ENCODE results near the gene ARHGAP26. TPM values are rescaled to one million over a fixed set of nuclear protein-coding genes. Genes with fewer than 3 reads are reported as not detected.

Gene ARHGAP26
- total RNA-seq, 1 experiment from 2014 or later: 34.5 TPM

DNA sequence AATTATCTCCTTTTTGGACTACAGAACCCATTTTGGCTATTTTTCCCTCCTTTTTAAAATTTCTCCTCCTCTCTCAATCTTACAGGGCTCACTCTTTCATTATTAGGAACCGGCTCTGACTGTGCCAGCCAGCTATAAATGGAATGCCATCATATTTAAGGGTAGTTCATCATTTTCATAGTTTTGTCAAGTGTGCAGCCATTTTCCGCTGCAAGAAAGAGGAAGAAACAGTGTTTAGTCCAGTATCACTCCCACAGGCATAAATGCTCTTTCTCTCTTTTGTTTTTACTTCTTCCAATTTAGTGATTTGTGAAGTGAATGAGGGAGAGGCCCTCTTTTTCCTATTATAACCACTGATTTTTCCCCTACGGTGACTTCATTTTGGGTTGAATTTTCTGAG lies 343.3 kb downstream of the ARHGAP26 start:
- no peaks in the 10 kb centered on the region for H4K20me1 ChIP-seq (ENCODE audit: insufficient read depth)
- H3K4me3 ChIP-seq (replicated peaks in 1 of 2; ENCODE audit: low read depth in 1 of 2, low read length in 2 of 2): no peak overlapping the region
- POLR2A ChIA-PET: no interaction called here
- H3K9me2 ChIP-seq (ENCODE audit: insufficient read depth): no peaks in the 10 kb centered on the region
- H3K36me3 ChIP-seq (ENCODE audit: control insufficient read depth in 1 of 2, insufficient read depth in 2 of 2, low read length in 2 of 2): no peaks in the 10 kb centered on the region
- H3K27me3 ChIP-seq (ENCODE audit: insufficient read depth, low read length): no peaks in the 10 kb centered on the region
- DNase-seq (ENCODE audit: low read depth, low spot score): no peak
- H3K4me2 ChIP-seq (ENCODE audit: low read length): no peak overlapping the region
- H3K27ac ChIP-seq (ENCODE audit: low read depth, low read length): no peak overlapping the region
- intact Hi-C loops (cut with micrococcal nuclease): no loop called here
- no peak for TF ChIP-seq POLR2A (IDR thresholded peaks at IDR 0.05; ENCODE audit: borderline replicate concordance, extremely low read depth, insufficient read depth, insufficient read length)
- TF ChIP-seq JUND (IDR thresholded peaks at IDR 0.05): no peak
- TF ChIP-seq RAD21 (IDR thresholded peaks at IDR 0.05; ENCODE audit: low read depth): no peak
- no peak for TF ChIP-seq TCF7L2 (IDR thresholded peaks at IDR 0.05; ENCODE audit: borderline replicate concordance, extremely low read depth, insufficient read depth, insufficient read length)
- TF ChIP-seq, protein P1, sequence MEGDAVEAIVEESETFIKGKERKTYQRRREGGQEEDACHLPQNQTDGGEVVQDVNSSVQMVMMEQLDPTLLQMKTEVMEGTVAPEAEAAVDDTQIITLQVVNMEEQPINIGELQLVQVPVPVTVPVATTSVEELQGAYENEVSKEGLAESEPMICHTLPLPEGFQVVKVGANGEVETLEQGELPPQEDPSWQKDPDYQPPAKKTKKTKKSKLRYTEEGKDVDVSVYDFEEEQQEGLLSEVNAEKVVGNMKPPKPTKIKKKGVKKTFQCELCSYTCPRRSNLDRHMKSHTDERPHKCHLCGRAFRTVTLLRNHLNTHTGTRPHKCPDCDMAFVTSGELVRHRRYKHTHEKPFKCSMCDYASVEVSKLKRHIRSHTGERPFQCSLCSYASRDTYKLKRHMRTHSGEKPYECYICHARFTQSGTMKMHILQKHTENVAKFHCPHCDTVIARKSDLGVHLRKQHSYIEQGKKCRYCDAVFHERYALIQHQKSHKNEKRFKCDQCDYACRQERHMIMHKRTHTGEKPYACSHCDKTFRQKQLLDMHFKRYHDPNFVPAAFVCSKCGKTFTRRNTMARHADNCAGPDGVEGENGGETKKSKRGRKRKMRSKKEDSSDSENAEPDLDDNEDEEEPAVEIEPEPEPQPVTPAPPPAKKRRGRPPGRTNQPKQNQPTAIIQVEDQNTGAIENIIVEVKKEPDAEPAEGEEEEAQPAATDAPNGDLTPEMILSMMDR (IDR thresholded peaks at IDR 0.05 in 2 of 3, conservative IDR thresholded peaks at IDR 0.05 in 1 of 3; ENCODE audit: borderline replicate concordance in 1 of 3, insufficient read depth in 1 of 3, low read depth in 2 of 3, low read length in 2 of 3): no peak
- TF ChIP-seq, protein P2, sequence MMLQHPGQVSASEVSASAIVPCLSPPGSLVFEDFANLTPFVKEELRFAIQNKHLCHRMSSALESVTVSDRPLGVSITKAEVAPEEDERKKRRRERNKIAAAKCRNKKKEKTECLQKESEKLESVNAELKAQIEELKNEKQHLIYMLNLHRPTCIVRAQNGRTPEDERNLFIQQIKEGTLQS (IDR thresholded peaks at IDR 0.05): no peak
- TF ChIP-seq EGR1 (IDR thresholded peaks at IDR 0.05; ENCODE audit: low read depth): no peak
- TF ChIP-seq, protein P3, sequence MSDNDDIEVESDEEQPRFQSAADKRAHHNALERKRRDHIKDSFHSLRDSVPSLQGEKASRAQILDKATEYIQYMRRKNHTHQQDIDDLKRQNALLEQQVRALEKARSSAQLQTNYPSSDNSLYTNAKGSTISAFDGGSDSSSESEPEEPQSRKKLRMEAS (IDR thresholded peaks at IDR 0.05): no peak
- TF ChIP-seq, protein P4, sequence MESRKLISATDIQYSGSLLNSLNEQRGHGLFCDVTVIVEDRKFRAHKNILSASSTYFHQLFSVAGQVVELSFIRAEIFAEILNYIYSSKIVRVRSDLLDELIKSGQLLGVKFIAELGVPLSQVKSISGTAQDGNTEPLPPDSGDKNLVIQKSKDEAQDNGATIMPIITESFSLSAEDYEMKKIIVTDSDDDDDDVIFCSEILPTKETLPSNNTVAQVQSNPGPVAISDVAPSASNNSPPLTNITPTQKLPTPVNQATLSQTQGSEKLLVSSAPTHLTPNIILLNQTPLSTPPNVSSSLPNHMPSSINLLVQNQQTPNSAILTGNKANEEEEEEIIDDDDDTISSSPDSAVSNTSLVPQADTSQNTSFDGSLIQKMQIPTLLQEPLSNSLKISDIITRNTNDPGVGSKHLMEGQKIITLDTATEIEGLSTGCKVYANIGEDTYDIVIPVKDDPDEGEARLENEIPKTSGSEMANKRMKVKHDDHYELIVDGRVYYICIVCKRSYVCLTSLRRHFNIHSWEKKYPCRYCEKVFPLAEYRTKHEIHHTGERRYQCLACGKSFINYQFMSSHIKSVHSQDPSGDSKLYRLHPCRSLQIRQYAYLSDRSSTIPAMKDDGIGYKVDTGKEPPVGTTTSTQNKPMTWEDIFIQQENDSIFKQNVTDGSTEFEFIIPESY (IDR thresholded peaks at IDR 0.05; ENCODE audit: extremely low read depth, insufficient replicate concordance, low read length): no peak
- TF ChIP-seq CEBPB (IDR thresholded peaks at IDR 0.05; ENCODE audit: low read depth): no peak
- TF ChIP-seq POLR2AphosphoS5 (IDR thresholded peaks at IDR 0.05; ENCODE audit: low read depth, low read length): no peak
- no peak for TF ChIP-seq SP1 (IDR thresholded peaks at IDR 0.05; ENCODE audit: low read depth)
- ATAC-seq: no peak
- no peaks in the 10 kb centered on the region for H3K79me2 ChIP-seq (ENCODE audit: insufficient read depth, low read length)
- H2AFZ ChIP-seq (ENCODE audit: low read depth, low read length, poor library complexity, severe bottlenecking): no peak overlapping the region
- no peaks in the 10 kb centered on the region for H3K9me3 ChIP-seq (ENCODE audit: control insufficient read depth in 1 of 2, insufficient read depth in 1 of 2, low read depth in 1 of 2, low read length in 2 of 2)
- no TSS peak for BruUV-seq (replicated peaks)
- H3K9ac ChIP-seq (ENCODE audit: low read length): no peak overlapping the region
- CTCF ChIA-PET: no interaction called here
- H3K4me1 ChIP-seq (ENCODE audit: control insufficient read depth in 1 of 2, insufficient read depth in 2 of 2, low read length in 2 of 2): peaks cover 6 to 29% of the 10 kb centered on the region in 2 experiments; a peak in 3 of 4 replicates
- RAD21 ChIA-PET (ENCODE audit: low non-redundant PET in 1 of 2, low total read pairs in 2 of 2, uncharacterized antibody in 2 of 2, unreplicated experiment in 2 of 2): no interaction called here
